H1 (cell line): ENCODE measurements around the gene SSR1. TPM values are rescaled to one million over a fixed set of nuclear protein-coding genes. Genes with fewer than 3 reads are reported as not detected.

Experiments used
- POLR2AphosphoS5 ChIP-seq: IDR thresholded peaks from 2 replicates; pipeline ENCODE4 v1.6.1; 2011; ENCODE audit warnings: low read depth, low read length
- TAF7 ChIP-seq: optimal IDR thresholded peaks from 2 replicates; pipeline ENCODE3; 2011; ENCODE audit warnings: low read depth, mild to moderate bottlenecking, inconsistent platforms, low read length, moderate library complexity, borderline replicate concordance
- USF2 ChIP-seq: IDR thresholded peaks from 2 replicates; pipeline ENCODE4 v1.6.1; 2011; ENCODE audit warnings: low read length, improper control_type of control experiment
- YY1 ChIP-seq: IDR thresholded peaks from 2 replicates; pipeline ENCODE4 v1.6.1; 2011; ENCODE audit warnings: low read depth, mild to moderate bottlenecking, low read length
- polyA plus RNA-seq, 7 experiments: library from polyadenylated mRNA; depleted of rRNA in 3 of 7; stranded (reverse) in 5 of 7; unstranded in 2 of 7; fragments of >200 nt in 5 of 7; fragments of 200-250 nt in 2 of 7; gene quantifications; 1 replicate in 5 of 7; 2 replicates in 1 of 7; 4 replicates in 1 of 7; pipeline versions ENCODE4 v1.2.1 to v1.2.3, GENCODE V29; 2011 to 2013; ENCODE audit warnings: missing spikeins in 2 of 7, mixed read lengths in 2 of 7
- total RNA-seq: library from RNA; stranded (reverse); fragmentation: NEBNext Ultra II Directional; extraction: Animal tissue kit (Norgen Biotek cat#: 25700); gene quantifications from 2 replicates; pipeline ENCODE4 v1.2.1, GENCODE V29; 2021
- TF ChIP-seq, protein P1 (sequence below): fragments of 300-600 bp; sonication (generic); IDR thresholded peaks from 2 replicates; pipeline ENCODE4 v1.7.1; 2012; ENCODE audit warnings: low read length, moderate library complexity, mild to moderate bottlenecking, inconsistent platforms; ENCODE audit not compliant: insufficient replicate concordance
- TF ChIP-seq, protein P2 (sequence below): IDR thresholded peaks from 2 replicates; pipeline ENCODE4 v1.6.1; 2012; ENCODE audit warnings: inconsistent platforms

SSR1 gene
- total and polyA plus RNA-seq, 2 of the 8 experiments (the other 6 are each of a cell fraction or from before 2014, with no cell fraction given), result 26.6 to 117 TPM

GRCh38 chr6:7301702-7302101 lies 11.3 kb downstream of the SSR1 start (continued):
- TF ChIP-seq, protein P1, sequence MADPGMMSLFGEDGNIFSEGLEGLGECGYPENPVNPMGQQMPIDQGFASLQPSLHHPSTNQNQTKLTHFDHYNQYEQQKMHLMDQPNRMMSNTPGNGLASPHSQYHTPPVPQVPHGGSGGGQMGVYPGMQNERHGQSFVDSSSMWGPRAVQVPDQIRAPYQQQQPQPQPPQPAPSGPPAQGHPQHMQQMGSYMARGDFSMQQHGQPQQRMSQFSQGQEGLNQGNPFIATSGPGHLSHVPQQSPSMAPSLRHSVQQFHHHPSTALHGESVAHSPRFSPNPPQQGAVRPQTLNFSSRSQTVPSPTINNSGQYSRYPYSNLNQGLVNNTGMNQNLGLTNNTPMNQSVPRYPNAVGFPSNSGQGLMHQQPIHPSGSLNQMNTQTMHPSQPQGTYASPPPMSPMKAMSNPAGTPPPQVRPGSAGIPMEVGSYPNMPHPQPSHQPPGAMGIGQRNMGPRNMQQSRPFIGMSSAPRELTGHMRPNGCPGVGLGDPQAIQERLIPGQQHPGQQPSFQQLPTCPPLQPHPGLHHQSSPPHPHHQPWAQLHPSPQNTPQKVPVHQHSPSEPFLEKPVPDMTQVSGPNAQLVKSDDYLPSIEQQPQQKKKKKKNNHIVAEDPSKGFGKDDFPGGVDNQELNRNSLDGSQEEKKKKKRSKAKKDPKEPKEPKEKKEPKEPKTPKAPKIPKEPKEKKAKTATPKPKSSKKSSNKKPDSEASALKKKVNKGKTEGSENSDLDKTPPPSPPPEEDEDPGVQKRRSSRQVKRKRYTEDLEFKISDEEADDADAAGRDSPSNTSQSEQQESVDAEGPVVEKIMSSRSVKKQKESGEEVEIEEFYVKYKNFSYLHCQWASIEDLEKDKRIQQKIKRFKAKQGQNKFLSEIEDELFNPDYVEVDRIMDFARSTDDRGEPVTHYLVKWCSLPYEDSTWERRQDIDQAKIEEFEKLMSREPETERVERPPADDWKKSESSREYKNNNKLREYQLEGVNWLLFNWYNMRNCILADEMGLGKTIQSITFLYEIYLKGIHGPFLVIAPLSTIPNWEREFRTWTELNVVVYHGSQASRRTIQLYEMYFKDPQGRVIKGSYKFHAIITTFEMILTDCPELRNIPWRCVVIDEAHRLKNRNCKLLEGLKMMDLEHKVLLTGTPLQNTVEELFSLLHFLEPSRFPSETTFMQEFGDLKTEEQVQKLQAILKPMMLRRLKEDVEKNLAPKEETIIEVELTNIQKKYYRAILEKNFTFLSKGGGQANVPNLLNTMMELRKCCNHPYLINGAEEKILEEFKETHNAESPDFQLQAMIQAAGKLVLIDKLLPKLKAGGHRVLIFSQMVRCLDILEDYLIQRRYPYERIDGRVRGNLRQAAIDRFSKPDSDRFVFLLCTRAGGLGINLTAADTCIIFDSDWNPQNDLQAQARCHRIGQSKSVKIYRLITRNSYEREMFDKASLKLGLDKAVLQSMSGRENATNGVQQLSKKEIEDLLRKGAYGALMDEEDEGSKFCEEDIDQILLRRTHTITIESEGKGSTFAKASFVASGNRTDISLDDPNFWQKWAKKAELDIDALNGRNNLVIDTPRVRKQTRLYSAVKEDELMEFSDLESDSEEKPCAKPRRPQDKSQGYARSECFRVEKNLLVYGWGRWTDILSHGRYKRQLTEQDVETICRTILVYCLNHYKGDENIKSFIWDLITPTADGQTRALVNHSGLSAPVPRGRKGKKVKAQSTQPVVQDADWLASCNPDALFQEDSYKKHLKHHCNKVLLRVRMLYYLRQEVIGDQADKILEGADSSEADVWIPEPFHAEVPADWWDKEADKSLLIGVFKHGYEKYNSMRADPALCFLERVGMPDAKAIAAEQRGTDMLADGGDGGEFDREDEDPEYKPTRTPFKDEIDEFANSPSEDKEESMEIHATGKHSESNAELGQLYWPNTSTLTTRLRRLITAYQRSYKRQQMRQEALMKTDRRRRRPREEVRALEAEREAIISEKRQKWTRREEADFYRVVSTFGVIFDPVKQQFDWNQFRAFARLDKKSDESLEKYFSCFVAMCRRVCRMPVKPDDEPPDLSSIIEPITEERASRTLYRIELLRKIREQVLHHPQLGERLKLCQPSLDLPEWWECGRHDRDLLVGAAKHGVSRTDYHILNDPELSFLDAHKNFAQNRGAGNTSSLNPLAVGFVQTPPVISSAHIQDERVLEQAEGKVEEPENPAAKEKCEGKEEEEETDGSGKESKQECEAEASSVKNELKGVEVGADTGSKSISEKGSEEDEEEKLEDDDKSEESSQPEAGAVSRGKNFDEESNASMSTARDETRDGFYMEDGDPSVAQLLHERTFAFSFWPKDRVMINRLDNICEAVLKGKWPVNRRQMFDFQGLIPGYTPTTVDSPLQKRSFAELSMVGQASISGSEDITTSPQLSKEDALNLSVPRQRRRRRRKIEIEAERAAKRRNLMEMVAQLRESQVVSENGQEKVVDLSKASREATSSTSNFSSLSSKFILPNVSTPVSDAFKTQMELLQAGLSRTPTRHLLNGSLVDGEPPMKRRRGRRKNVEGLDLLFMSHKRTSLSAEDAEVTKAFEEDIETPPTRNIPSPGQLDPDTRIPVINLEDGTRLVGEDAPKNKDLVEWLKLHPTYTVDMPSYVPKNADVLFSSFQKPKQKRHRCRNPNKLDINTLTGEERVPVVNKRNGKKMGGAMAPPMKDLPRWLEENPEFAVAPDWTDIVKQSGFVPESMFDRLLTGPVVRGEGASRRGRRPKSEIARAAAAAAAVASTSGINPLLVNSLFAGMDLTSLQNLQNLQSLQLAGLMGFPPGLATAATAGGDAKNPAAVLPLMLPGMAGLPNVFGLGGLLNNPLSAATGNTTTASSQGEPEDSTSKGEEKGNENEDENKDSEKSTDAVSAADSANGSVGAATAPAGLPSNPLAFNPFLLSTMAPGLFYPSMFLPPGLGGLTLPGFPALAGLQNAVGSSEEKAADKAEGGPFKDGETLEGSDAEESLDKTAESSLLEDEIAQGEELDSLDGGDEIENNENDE, result no peak
- TF ChIP-seq POLR2AphosphoS5 (no peak), YY1 (no peak), TAF7 (no peak), USF2 (no peak)
- TF ChIP-seq, protein P2, sequence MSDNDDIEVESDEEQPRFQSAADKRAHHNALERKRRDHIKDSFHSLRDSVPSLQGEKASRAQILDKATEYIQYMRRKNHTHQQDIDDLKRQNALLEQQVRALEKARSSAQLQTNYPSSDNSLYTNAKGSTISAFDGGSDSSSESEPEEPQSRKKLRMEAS, result no peak
